ENCODE measurements around the gene MRPL20. TPM values are rescaled to one million over a fixed set of nuclear protein-coding genes. Genes with fewer than 3 reads are reported as not detected.
A peak's percentile ranks its signal among the peaks of the same experiment; 100 is the strongest.
"Not testable (repeated sequence)": the region's sequence is repeated elsewhere in the genome, so short reads cannot be mapped to it uniquely, and the experiment has no call there.

MRPL20 gene
- total and polyA plus RNA-seq, 8 donors = 69.5 to 145 (median 99.8) TPM

DNA sequence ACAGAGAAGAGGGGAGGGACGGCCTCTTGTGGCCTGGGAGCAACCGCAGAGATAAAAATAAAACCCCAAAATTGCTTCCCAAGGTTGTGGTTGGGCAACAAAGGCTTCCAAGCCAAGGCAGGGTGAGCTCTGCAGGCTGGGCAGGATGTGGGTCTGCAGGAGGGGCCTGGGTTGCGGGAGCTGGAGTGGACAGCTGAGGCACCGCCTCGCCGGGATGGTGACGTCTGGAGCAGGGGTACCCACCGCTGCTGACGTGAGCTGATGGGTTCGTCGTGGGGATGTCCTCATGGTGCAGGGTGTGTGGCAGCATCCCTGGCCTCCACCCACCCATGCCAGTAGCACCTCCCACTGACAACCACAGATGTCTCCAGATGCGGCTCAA, 35.7 kb downstream of the MRPL20 start:
- Histone ChIP-seq H3K9me3 (peaks cover 0 to 3% of the 10 kb centered on the region in 2 donors), H3K4me3 (no peak overlapping the region), H3K36me3 (peaks cover 0 to 14% of the 10 kb centered on the region in 2 donors), H3K4me1 (peaks cover 18 to 46% of the 10 kb centered on the region in 2 donors), H3K27me3 (no peaks in the 10 kb centered on the region), H3K27ac (no peak overlapping the region)
- peak in 1 of 4 donors; percentile 70 for DNase-seq
- ATAC-seq = no peak
- TF ChIP-seq, protein P1, sequence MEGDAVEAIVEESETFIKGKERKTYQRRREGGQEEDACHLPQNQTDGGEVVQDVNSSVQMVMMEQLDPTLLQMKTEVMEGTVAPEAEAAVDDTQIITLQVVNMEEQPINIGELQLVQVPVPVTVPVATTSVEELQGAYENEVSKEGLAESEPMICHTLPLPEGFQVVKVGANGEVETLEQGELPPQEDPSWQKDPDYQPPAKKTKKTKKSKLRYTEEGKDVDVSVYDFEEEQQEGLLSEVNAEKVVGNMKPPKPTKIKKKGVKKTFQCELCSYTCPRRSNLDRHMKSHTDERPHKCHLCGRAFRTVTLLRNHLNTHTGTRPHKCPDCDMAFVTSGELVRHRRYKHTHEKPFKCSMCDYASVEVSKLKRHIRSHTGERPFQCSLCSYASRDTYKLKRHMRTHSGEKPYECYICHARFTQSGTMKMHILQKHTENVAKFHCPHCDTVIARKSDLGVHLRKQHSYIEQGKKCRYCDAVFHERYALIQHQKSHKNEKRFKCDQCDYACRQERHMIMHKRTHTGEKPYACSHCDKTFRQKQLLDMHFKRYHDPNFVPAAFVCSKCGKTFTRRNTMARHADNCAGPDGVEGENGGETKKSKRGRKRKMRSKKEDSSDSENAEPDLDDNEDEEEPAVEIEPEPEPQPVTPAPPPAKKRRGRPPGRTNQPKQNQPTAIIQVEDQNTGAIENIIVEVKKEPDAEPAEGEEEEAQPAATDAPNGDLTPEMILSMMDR (IDR thresholded peaks at IDR 0.05) = no peak
- intact Hi-C loops (cut with DNase I) = no loop called here

DNA sequence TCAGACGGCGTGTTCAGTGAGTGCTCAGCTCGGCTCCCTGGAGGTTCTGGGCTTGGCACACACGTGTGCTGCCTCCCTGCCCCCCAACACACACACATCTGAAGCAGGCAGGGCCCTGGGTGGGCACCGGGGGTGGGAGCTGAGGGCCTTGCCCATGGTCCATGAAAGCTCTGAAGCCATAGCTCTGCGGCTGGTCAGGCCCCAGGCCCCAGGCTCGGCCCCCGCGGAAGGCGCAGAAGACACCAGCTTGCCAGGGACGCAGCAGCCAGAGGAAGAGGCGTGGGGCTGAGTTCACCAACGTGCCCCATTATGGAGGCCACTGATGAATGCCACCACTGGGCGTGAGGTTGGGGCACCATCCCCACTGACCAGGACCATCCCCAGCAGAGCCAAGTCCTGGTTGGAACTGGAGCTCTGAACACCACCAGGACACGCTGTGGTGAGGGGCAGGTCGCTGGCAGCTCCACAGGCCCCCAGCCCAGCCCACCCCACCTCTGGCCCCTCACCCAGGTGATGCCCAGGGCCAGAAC, 36.3 kb downstream of the MRPL20 start:
- no peak overlapping the region for H3K27ac ChIP-seq
- intact Hi-C loops (cut with DNase I) = no loop called here
- peaks cover 0 to 14% of the 10 kb centered on the region in 2 donors for H3K36me3 ChIP-seq
- H3K27me3 ChIP-seq = no peaks in the 10 kb centered on the region
- DNase-seq (peak in 1 of 4 donors; percentile 61), ATAC-seq (no peak)
- H3K4me1 ChIP-seq = peaks cover 18 to 40% of the 10 kb centered on the region in 2 donors
- TF ChIP-seq, protein P1 (IDR thresholded peaks at IDR 0.05) = no peak
- H3K4me3 ChIP-seq = no peak overlapping the region
- H3K9me3 ChIP-seq = peaks cover 0 to 3% of the 10 kb centered on the region in 2 donors

DNA sequence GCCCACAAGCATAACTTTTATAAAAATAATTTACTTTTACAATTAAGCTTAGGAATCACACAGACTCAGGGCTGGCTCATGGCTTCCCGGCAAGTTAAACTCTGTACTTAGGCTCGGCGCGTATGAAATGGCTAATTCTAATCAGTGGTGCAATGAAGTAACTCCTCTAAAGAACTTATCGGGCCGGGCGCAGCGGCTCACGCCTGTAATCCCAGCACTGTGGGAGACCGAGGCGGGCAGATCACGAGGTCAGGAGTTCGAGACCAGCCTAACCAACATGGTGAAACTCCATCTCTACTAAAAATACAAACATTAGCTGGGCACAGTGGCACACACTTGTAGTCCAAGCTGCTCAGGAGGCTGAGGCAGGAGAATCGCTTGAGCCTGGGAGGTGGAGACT, 37.0 kb downstream of the MRPL20 start:
- peak in 1 of 4 donors; percentile 38 for DNase-seq
- ATAC-seq; H3K27me3 ChIP-seq; H3K4me3 ChIP-seq; H3K27ac ChIP-seq; H3K9me3 ChIP-seq; intact Hi-C loops (cut with DNase I): not testable (repeated sequence)
- peaks cover 18 to 38% of the 10 kb centered on the region in 2 donors for H3K4me1 ChIP-seq
- peaks cover 0 to 14% of the 10 kb centered on the region in 2 donors for H3K36me3 ChIP-seq

DNA sequence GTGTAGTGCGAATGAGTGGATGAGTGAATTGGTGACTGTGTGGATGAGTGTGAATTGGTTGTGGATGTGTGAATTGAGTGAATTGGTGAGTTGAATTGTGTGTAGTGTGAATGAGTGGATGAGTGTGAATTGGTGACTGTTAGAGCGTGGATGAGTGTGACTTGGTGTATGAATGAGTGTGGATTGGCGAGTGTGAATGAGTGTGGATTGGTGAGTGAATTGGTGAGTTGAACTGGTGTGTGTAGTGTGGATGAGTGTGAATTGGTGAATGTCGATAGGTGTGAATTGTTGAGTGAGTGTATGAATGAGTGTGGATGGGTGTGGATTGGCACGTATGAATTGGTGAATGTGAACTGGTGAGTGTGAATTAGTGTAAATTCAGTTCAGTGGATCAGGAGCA, 39.8 kb downstream of the MRPL20 start:
- ATAC-seq (no peak), DNase-seq (no peak)
- peaks cover 0 to 9% of the 10 kb centered on the region in 2 donors for H3K27me3 ChIP-seq
- H3K36me3 ChIP-seq = no peaks in the 10 kb centered on the region
- TF ChIP-seq, protein P1 (IDR thresholded peaks at IDR 0.05) = no peak
- intact Hi-C loops (cut with DNase I) = no loop called here
- H3K4me1 ChIP-seq = peaks cover 7 to 16% of the 10 kb centered on the region in 2 donors
- peaks cover 0 to 3% of the 10 kb centered on the region in 2 donors for H3K9me3 ChIP-seq
- H3K27ac ChIP-seq = no peak overlapping the region
- no peak overlapping the region for H3K4me3 ChIP-seq

DNA sequence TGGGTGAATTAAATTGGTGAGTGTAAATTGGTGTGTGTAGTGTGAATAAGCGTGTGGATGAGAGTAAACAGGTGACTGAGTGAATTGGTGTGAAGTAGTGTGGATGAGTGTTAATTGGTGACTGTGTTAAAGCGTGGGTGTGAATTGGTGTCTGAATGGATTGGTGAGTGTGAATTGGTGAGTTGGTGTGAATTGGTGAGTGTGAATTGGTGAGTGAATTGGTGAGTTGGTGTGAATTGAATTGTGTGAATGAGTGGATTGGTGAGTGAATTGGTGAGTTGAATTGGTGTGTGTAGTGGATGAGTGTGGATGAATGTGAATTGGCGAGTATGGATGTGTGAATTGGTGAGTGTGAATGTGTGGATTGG, 40.4 kb downstream of the MRPL20 start:
- Histone ChIP-seq H3K4me3 (no peak overlapping the region), H3K27ac (no peak overlapping the region), H3K27me3 (peaks cover 0 to 15% of the 10 kb centered on the region in 2 donors), H3K9me3 (peaks cover 0 to 3% of the 10 kb centered on the region in 2 donors), H3K36me3 (no peaks in the 10 kb centered on the region), H3K4me1 (peaks cover 1 to 9% of the 10 kb centered on the region in 2 donors)
- ATAC-seq (no peak), DNase-seq (no peak)
- TF ChIP-seq, protein P1 (IDR thresholded peaks at IDR 0.05) = no peak
- intact Hi-C loops (cut with DNase I) = no loop called here

Data from left lung (tissue), 10 donors.